Stimulated activated effector memory CD8-positive, alpha-beta T cell treated with anti-CD3 and anti-CD28 coated beads, Interleukin-12 subunit alpha, Interleukin-12 subunit beta, amount 100 ng/mL, for 72 hours (primary cell): ENCODE results near the gene STK32B.

ENCODE experiments used
- ATAC-seq: fragments of 150-1000 bp; cut with Tn5 transposase; 2 replicates; pipeline ENCODE4 v1.10.0; 2021
- DNase-seq, 2 donors: peaks; one replicate each; pipeline ENCODE4 v3.0.0; 2021 to 2022; ENCODE audit warnings: low spot score in 2 of 2
- H3K27ac Mint-ChIP-seq: one replicate; pipeline ENCODE4 v1.8.0; 2022; ENCODE audit warnings: mild to moderate bottlenecking, mixed read lengths
- H3K36me3 Mint-ChIP-seq: one replicate; pipeline ENCODE4 v1.8.0; 2022; ENCODE audit warnings: mild to moderate bottlenecking, mixed read lengths
- H3K4me1 Mint-ChIP-seq: one replicate; pipeline ENCODE4 v1.8.0; 2022; ENCODE audit warnings: mixed read lengths
- H3K4me3 Mint-ChIP-seq: one replicate; pipeline ENCODE4 v1.8.0; 2022; ENCODE audit warnings: mild to moderate bottlenecking, mixed read lengths
- H3K9me3 Mint-ChIP-seq: one replicate; pipeline ENCODE4 v1.8.0; 2022; ENCODE audit warnings: mixed read lengths

The STK32B gene

DNA sequence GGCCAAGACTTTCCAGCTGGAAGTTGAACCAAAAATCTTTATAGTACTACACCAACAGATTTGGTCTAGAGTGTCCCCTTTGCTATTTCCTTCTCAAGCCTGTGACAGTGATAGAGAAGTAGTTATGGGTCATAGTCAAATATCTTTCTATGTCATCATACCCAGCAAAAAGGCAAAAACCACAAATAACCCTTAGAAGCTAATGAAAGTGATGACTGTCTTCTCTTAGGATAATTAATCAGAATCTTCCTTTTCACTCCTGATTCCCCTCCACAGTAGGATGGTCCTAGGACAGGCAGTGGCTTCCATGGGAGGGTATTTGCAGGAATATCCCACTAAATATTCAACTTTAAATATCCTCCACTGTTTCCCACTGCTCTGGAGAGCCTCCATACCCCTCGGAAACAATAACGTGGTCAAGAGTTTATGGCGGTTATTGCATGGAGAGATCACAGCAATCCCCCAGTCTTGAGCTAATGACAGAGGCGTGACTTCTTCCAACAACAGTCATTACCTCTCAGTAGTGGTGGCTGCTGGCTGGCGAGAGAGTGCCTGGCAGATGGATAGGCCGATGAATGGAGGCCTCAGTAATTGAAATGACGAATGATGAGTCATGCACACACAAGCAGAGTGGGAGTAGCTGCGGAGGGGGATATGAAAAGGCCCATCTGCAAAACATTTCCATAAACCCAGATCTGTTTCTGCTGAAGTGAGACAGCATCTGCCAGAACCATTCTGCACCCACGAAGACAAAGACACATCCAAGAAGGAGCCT lies 154.9 kb downstream of the STK32B start:
- no peaks in the 10 kb centered on the region for H3K36me3 Mint-ChIP-seq
- ATAC-seq (no peak), DNase-seq (no peak)
- peaks cover 4% of the 10 kb centered on the region for H3K9me3 Mint-ChIP-seq
- H3K4me1 Mint-ChIP-seq = no peaks in the 10 kb centered on the region
- no peak overlapping the region for H3K4me3 Mint-ChIP-seq
- no peak overlapping the region for H3K27ac Mint-ChIP-seq

DNA sequence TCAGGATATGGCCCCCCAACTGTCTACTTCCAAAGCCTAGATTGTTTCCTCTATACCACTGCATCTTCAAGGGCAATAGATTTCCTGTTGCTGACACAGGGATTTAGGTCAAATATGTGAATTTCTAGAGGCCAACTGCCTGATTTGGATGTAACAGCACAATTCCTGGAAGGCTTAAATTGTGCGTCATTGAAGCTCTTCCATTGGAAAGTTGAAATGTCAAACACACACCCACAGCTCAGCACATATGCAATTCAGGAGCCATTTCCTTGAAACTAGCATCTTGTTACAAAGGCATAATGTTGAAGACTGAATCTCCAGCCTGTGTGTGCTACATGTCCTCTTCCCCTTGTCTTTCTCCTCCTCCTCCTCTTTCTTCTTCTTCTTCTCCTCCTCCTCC lies 158.6 kb downstream of the STK32B start:
- H3K4me1 Mint-ChIP-seq = no peaks in the 10 kb centered on the region
- ATAC-seq (no peak), DNase-seq (no peak)
- peaks cover 4% of the 10 kb centered on the region for H3K9me3 Mint-ChIP-seq
- no peaks in the 10 kb centered on the region for H3K36me3 Mint-ChIP-seq
- H3K4me3 Mint-ChIP-seq = no peak overlapping the region
- H3K27ac Mint-ChIP-seq = no peak overlapping the region

DNA sequence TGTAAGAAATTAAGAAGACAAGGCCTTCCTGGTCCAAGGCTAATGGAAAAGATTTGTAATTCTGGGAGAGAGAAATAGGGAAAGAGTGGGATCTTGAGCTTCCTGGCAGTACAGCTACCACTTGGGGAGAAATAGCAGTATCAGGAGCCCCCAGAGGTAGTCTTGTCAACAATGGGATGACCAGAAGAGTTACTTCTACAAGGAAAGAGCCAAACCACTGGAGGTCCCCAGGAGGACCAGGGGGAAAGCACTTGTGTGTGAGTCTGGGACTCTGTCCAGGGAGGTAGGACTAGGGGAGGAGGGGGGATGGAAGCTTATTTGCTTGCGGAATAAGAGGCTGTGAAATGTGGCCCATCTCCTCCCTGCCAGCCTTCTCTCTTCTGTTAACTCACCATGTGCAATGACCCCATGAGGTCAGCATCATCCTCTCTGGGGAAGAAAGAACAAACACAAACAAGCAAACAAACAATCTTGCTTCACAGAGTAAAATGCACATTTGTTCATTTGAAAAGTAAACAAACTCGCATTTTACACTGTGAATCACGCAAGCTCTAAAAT lies 160.1 kb downstream of the STK32B start:
- no peaks in the 10 kb centered on the region for H3K36me3 Mint-ChIP-seq
- H3K4me3 Mint-ChIP-seq = no peak overlapping the region
- H3K9me3 Mint-ChIP-seq = peaks cover 4% of the 10 kb centered on the region
- ATAC-seq = no peak
- no peaks in the 10 kb centered on the region for H3K4me1 Mint-ChIP-seq
- DNase-seq = no peak
- no peak overlapping the region for H3K27ac Mint-ChIP-seq

DNA sequence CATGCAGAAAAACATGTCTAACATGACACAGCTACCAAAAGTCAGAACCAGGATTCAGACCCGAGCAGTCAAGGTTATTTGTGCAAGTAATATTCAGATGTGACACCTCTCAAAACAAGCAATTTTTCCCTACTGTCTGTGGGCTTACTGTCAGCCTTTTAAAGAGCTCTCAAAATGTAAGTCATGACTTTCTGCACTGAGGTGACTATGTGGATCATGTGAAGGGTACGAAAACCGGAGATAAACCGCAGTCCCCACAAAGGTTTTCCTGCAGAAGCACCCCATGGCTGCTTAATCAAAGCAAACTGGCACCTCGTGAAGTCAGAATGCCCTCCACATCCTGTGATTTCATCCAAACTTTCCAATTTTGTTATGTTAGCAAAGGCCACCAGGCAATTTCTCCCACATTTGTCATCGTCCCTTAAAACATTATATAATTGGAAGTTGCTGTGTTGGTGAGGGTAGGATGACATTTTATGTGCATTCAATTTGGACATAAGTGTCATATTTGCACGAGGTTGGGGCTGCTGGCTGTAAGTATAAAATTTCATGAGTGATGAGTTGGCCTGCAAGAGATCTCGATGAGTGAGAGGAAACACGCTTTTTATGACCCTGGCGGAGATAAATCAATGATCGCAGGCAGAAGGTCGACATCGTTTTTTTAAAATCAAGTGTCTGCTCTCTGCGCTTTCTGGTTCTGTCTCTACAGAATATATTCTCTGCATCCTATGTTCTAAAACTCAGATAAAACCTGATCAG lies 161.2 kb downstream of the STK32B start:
- no peak for DNase-seq
- no peak overlapping the region for H3K27ac Mint-ChIP-seq
- ATAC-seq = no peak
- H3K36me3 Mint-ChIP-seq = no peaks in the 10 kb centered on the region
- peaks cover 4% of the 10 kb centered on the region for H3K9me3 Mint-ChIP-seq
- no peak overlapping the region for H3K4me3 Mint-ChIP-seq
- no peaks in the 10 kb centered on the region for H3K4me1 Mint-ChIP-seq

DNA sequence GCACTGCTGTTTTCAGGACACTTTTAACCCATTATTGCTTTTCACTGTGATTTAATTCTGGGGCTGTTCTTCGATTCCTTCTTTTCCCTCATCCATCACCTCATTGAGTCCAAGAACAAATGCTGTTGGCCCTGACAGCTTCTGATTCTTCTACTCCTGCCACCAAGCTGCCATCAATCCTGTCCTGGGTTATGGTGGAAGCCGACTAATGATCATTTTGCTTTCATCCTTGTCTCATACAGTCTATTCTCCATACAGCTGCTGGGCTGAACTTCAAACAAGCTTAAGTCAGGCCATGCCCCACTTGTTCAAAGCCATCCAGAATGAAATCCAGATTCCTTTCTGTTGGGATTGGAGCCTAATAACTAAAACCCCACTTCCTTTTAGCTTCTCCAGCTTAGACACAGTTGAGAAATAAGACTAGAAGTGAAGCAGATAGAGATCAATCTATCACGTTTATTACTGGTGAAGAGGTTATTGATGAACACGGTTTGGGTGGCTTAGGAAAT lies 161.9 kb downstream of the STK32B start:
- H3K4me3 Mint-ChIP-seq = no peak overlapping the region
- DNase-seq = no peak
- H3K27ac Mint-ChIP-seq = no peak overlapping the region
- no peaks in the 10 kb centered on the region for H3K36me3 Mint-ChIP-seq
- peaks cover 4% of the 10 kb centered on the region for H3K9me3 Mint-ChIP-seq
- no peak for ATAC-seq
- no peaks in the 10 kb centered on the region for H3K4me1 Mint-ChIP-seq

DNA sequence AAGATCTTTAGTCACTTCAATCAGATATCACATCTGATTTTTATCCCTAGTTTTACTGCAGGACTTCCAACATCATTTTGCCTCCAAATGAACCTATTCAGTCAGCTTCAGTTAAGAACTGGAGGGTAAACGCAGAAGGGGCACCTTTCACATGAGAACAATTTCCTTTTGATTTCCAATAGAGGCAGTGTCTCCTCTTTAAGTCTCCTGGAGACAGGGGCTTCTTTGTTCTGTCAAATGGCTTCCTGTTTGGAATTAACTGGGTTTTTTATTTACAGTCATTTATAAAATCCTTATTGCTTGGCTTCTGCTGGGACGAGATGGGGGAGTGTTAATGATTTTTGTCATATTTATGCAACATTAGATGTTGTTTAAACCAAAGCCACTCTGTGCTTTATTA lies 164.0 kb downstream of the STK32B start:
- Mint-ChIP-seq H3K27ac (no peak overlapping the region), H3K9me3 (peaks cover under 1% of the 10 kb centered on the region), H3K36me3 (no peaks in the 10 kb centered on the region), H3K4me1 (no peaks in the 10 kb centered on the region), H3K4me3 (no peak overlapping the region)
- ATAC-seq (no peak), DNase-seq (no peak)

DNA sequence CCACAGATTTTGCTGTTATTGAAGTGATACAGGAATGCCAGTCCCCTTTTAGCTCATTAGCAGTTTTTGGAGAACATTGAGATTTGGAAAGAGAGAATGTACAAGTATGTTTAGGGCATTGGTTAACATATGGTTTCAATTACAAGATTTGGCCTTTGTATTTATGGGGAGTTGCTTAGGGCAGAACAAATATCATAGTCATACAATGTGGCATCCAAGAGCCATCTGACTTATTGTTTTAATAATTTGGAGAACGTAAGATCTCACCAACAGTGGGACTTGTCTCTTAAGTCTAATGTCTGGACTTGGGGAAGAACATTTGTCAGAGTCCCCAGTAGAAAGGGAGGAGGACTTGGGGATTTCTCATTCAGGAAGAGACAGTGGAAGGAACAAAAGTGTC lies 166.1 kb downstream of the STK32B start:
- H3K36me3 Mint-ChIP-seq = no peaks in the 10 kb centered on the region
- no peak overlapping the region for H3K27ac Mint-ChIP-seq
- no peaks in the 10 kb centered on the region for H3K4me1 Mint-ChIP-seq
- no peak for DNase-seq
- ATAC-seq = no peak
- no peak overlapping the region for H3K4me3 Mint-ChIP-seq
- peaks cover 3% of the 10 kb centered on the region for H3K9me3 Mint-ChIP-seq

DNA sequence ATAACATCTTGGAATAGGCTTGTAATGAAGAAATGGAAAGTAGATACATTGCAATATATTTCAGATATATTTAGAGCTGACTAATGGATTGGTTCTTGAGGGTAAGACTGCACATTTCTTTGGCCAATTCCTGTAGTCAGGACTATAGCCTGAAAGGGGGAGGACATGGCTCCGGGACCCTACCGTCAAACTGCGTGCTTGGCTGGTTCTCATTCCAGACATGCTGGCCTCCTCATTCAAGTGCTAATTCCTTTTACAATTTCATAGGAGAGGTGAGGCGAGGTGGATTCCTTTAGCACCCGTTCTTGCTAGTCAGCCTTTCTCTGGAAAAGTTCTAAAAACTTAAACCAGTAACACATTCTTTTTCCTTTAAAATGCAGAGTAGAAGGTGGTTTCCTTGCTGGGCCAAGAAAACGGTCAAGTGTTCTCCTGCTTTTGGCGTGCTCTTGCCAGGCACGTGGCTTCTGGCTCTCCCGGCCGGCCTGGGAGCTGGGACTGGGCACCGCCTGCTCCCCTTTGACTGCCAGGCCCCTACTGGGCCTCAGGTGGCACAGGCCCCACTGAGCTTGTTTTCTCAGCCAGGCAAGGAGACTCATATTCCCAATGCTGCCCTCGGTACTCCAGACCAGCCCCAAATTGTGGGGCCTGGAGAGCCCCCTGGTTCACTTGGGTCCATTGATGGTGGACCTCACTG lies 167.2 kb downstream of the STK32B start:
- H3K4me1 Mint-ChIP-seq = no peaks in the 10 kb centered on the region

DNA sequence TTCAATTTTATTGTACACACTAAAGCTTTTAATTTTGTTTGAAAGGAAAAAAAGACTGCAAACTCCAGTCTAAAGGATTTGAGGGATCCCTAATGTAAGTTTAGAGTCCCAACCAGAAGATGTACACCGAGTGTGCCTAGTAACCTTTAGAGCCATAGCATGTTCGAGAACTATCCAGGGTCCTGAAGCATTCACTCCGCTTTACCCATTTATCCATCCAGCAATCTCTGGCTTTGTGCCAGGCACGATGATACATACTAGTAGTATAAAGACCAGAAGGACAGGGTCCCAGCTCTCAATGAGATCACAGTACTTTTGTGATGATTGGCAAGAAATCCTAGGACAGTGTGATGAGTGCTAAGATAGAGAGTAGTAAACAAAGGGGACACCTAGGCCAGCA lies 168.7 kb downstream of the STK32B start:
- Mint-ChIP-seq H3K36me3 (no peaks in the 10 kb centered on the region), H3K4me3 (no peak overlapping the region), H3K9me3 (peaks cover 7% of the 10 kb centered on the region), H3K27ac (no peak overlapping the region), H3K4me1 (no peaks in the 10 kb centered on the region)
- DNase-seq (no peak), ATAC-seq (no peak)

More for the DNA sequence above, 167.2 kb downstream of the STK32B start:
- Mint-ChIP-seq H3K9me3 (peaks cover 7% of the 10 kb centered on the region), H3K4me3 (no peak overlapping the region), H3K27ac (no peak overlapping the region), H3K36me3 (no peaks in the 10 kb centered on the region)
- DNase-seq = no peak
- ATAC-seq = no peak

DNA sequence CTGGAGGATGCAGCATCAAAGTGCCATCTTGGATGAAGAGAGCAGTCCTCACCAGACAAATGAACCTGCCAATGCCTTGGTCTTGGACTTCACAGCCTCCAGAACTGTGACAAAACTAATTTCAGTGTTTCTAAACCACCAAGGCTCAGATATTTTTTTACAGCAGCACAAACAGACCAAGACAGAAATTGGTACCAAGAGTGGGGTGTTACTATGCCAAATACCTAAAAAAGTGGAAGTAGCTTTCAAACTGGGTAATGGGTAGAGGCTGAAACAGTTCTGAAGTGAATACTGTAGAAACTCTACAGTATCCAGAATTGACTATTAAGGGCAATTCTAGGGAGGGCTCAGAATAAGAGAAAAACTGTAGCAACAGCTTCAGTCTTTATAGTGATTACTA lies 170.8 kb downstream of the STK32B start:
- H3K9me3 Mint-ChIP-seq = peaks cover 7% of the 10 kb centered on the region
- DNase-seq = no peak
- no peak for ATAC-seq
- H3K36me3 Mint-ChIP-seq = no peaks in the 10 kb centered on the region
- H3K4me3 Mint-ChIP-seq = no peak overlapping the region
- no peak overlapping the region for H3K27ac Mint-ChIP-seq
- no peaks in the 10 kb centered on the region for H3K4me1 Mint-ChIP-seq

DNA sequence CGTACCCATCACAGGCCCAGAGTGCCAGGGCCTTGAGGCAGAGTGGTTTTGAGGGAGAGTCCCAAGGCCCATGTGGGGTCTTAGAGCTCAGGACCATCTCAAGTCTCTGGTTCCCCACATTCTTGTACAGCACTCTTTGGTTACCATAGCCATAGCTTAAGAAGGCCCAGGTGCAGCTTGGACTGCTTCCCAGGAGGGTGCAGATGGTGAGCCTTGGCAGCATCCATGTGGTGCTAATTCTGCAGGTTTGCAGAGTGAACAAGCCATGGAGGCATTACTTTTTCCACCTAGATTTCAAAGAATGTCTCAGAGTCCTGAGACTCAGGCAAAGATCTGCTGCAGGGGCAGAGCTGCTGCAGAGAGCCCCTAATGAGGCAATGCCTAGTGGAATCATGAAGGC lies 171.7 kb downstream of the STK32B start:
- H3K9me3 Mint-ChIP-seq = peaks cover 7% of the 10 kb centered on the region
- no peak overlapping the region for H3K4me3 Mint-ChIP-seq
- H3K36me3 Mint-ChIP-seq = no peaks in the 10 kb centered on the region
- ATAC-seq = no peak
- H3K27ac Mint-ChIP-seq = no peak overlapping the region
- H3K4me1 Mint-ChIP-seq = no peaks in the 10 kb centered on the region
- no peak for DNase-seq

DNA sequence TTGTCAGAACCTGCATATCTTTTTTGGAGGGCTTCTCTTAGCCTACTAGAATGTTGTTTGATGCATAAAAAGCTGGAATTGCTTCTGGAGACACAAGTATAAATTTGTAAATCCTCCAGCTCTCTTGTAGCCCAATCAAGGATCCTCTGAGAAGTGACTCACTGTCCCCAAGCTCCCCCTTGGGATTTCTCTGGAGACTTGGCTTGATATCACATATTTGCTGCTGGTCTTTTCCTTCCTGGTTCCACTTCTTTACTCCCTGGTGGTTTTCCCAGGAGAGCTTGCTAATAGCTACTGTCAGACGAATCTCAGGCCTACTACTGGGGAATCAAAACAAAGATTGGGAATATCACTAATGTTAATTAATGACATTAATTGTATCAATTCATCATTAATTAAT lies 173.1 kb downstream of the STK32B start:
- H3K4me3 Mint-ChIP-seq = no peak overlapping the region
- H3K9me3 Mint-ChIP-seq = peaks cover 7% of the 10 kb centered on the region
- ATAC-seq = no peak
- no peaks in the 10 kb centered on the region for H3K4me1 Mint-ChIP-seq
- H3K36me3 Mint-ChIP-seq = no peaks in the 10 kb centered on the region
- DNase-seq = no peak
- H3K27ac Mint-ChIP-seq = no peak overlapping the region

DNA sequence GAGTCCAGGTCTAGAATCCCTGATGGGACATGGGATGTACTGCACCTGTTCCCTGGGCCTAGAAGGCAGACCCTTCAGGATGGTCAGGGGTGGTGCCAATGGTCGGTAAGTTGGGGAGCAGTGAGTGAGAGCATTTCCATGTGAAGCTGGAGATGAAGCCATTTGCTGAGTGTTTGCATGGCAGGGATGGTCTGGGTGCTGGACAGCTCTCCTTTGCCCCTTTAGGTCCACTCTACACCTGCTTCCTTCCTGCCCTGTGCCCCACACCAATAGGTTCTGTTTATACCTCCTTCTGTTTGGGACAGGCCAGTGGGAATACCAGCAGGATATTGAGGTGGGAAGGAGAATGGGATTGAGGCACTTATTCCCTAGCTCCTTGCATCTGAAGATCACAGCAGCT lies 181.3 kb downstream of the STK32B start:
- no peak overlapping the region for H3K4me3 Mint-ChIP-seq
- no peaks in the 10 kb centered on the region for H3K4me1 Mint-ChIP-seq
- ATAC-seq (no peak), DNase-seq (no peak)
- no peaks in the 10 kb centered on the region for H3K36me3 Mint-ChIP-seq
- peaks cover 6% of the 10 kb centered on the region for H3K9me3 Mint-ChIP-seq
- no peak overlapping the region for H3K27ac Mint-ChIP-seq

DNA sequence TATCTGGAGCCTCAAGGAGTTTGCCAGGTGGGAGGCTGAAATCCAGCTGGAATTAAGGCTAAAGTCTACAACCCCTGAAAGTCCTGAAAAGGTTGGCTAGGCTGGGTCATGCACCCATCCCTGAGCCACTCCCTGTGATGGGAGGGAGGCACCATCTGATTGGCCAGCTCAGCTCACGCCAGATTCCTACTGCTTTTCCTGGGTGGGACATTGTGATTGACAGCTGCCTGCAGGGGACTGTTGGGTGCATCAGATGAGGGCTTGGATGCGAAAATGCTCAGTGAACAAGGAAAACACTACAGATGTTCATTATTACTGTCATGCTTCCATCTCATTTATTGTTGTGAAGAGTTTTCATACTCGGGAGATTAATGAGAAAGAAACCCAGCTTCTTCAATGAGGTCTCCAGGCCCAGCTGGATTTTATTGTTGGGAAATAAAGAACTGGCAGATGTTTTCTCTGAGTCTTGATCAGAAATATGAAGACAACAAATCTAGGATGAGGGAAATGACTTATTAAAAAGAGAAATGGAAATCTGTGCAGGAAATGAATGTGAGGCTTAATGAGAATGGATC lies 185.9 kb downstream of the STK32B start:
- H3K36me3 Mint-ChIP-seq = no peaks in the 10 kb centered on the region
- DNase-seq (no peak), ATAC-seq (no peak)
- H3K9me3 Mint-ChIP-seq = peaks cover 6% of the 10 kb centered on the region
- H3K27ac Mint-ChIP-seq = no peak overlapping the region
- no peak overlapping the region for H3K4me3 Mint-ChIP-seq
- H3K4me1 Mint-ChIP-seq = no peaks in the 10 kb centered on the region

DNA sequence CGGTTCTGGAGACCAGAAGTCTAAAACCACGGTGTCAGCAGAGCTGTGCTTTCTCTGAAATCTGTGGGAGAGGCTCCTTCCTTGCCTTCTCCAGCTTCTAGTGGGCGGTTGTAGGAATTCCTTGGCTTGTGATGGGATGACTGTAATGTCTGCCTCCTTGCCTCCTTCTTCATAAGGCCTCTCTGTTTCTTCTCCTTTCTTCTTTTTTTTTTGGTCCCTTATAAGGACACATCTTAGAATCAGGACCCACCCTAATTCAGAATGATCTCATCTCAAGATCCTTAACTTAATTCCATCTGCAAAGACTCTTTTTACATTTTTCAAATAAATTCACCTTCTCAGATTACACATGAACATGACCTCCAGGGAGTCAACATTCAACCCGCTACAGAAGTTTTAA lies 186.9 kb downstream of the STK32B start:
- Mint-ChIP-seq H3K27ac (no peak overlapping the region), H3K36me3 (no peaks in the 10 kb centered on the region), H3K4me1 (no peaks in the 10 kb centered on the region), H3K4me3 (no peak overlapping the region), H3K9me3 (peaks cover 4% of the 10 kb centered on the region)
- no peak for ATAC-seq
- no peak for DNase-seq
